OCI-LY1 (cell line): ENCODE results near the gene EXPH5.

ENCODE experiments used
- H2AFZ ChIP-seq: fragments of 200-600 bp; sonication (generic), shearing (Covaris generic); 2 replicates; pipeline ENCODE4 v1.6.0; 2014; ENCODE audit warnings: antibody characterized with exemption, mild to moderate bottlenecking, low read length
- H3F3A ChIP-seq: fragments of 200-600 bp; sonication (generic), shearing (Covaris generic); 2 replicates; pipeline ENCODE4 v1.6.0; 2014; ENCODE audit warnings: mild to moderate bottlenecking, antibody characterized with exemption, low read length, moderate library complexity; ENCODE audit not compliant: insufficient read depth
- H3K27ac ChIP-seq: fragments of 200-600 bp; sonication (generic); 2 replicates; pipeline ENCODE4 v1.5.1; 2014; ENCODE audit warnings: low read length, mixed run types, mild to moderate bottlenecking, low read depth; ENCODE audit not compliant: poor library complexity, severe bottlenecking
- H3K27me3 ChIP-seq: fragments of 200-600 bp; sonication (generic); 2 replicates; pipeline ENCODE4 v1.6.0; 2014; ENCODE audit warnings: antibody characterized with exemption, mild to moderate bottlenecking, low read length, moderate library complexity; ENCODE audit not compliant: insufficient read depth
- H3K36me3 ChIP-seq: fragments of 200-600 bp; sonication (generic); 2 replicates; pipeline ENCODE4 v1.6.1; 2014; ENCODE audit warnings: mild to moderate bottlenecking, antibody characterized with exemption, low read length, moderate library complexity, mixed read lengths; ENCODE audit not compliant: insufficient read depth
- H3K4me1 ChIP-seq: fragments of 200-600 bp; sonication (generic); 2 replicates; pipeline ENCODE4 v1.5.1; 2014; ENCODE audit warnings: mild to moderate bottlenecking, low read length, moderate library complexity; ENCODE audit not compliant: insufficient read depth, severe bottlenecking
- H3K4me2 ChIP-seq: fragments of 200-600 bp; sonication (generic), shearing (Covaris generic); 2 replicates; pipeline ENCODE4 v1.6.1; 2014; ENCODE audit warnings: low read length
- H3K4me3 ChIP-seq: fragments of 200-600 bp; sonication (generic); 2 replicates; pipeline ENCODE4 v1.5.1; 2014; ENCODE audit warnings: low read length, low read depth, mild to moderate bottlenecking, mixed read lengths; ENCODE audit not compliant: poor library complexity, severe bottlenecking
- H3K79me2 ChIP-seq: fragments of 200-600 bp; shearing (Covaris generic); 2 replicates; pipeline ENCODE4 v1.6.1; 2016; ENCODE audit warnings: mixed run types, low read length, mixed read lengths; ENCODE audit not compliant: insufficient read depth
- H3K9ac ChIP-seq: fragments of 200-600 bp; sonication (generic), shearing (Covaris generic); 2 replicates; pipeline ENCODE4 v1.6.1; 2014; ENCODE audit warnings: mild to moderate bottlenecking, low read length, mixed read lengths
- H3K9me2 ChIP-seq: fragments of 200-600 bp; sonication (generic), shearing (Covaris generic); 2 replicates; pipeline ENCODE4 v1.6.1; 2014; ENCODE audit warnings: low read depth, mild to moderate bottlenecking, low read length, mixed read lengths
- H3K9me3 ChIP-seq: fragments of 200-600 bp; shearing (Covaris generic); 2 replicates; pipeline ENCODE4 v1.6.1; 2014; ENCODE audit warnings: low read length, mixed read lengths
- H4K20me1 ChIP-seq: fragments of 200-600 bp; sonication (generic), shearing (Covaris generic); 2 replicates; pipeline ENCODE4 v1.6.0; 2016; ENCODE audit warnings: mild to moderate bottlenecking, low read length; ENCODE audit not compliant: insufficient read depth
- EZH2 ChIP-seq: fragments of 200-600 bp; sonication (generic), shearing (Covaris generic); IDR thresholded peaks from 2 replicates; pipeline ENCODE4 v1.8.0; 2017; ENCODE audit warnings: borderline replicate concordance, mixed run types, mild to moderate bottlenecking, antibody characterized with exemption, low read length, moderate library complexity, mixed read lengths
- TF ChIP-seq, protein P1 (sequence below): fragments of 200-600 bp; sonication (generic), shearing (Covaris generic); IDR thresholded peaks from 2 replicates; pipeline ENCODE4 v1.5.1; 2017; ENCODE audit warnings: mild to moderate bottlenecking, antibody characterized with exemption, low read length, moderate library complexity, mixed read lengths

The EXPH5 gene

DNA sequence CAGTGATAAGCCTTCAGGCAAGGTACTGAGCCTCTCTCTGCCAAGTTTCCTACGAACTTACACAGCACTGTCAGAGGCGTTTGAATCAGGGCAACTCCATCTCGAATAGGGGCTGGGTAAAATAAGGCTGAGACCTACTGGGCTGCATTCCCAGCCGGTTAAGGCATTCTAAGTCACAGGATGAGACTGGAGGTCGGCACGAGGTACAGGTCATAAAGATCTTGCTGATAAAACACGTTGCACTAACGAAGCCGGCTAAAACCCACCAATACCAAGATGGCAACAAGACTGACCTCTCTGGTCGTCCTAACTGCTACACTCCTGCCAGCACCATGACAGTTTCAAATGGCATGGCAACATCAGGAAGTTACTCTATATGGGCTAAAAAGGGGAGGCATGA is 75.0 kb downstream of the EXPH5 start:
- Histone ChIP-seq H3K4me3 (no peak overlapping the region), H3K79me2 (no peaks in the 10 kb centered on the region), H4K20me1 (no peaks in the 10 kb centered on the region), H3K4me1 (no peaks in the 10 kb centered on the region), H3K36me3 (no peaks in the 10 kb centered on the region), H3K4me2 (no peak overlapping the region), H2AFZ (no peak overlapping the region), H3K27me3 (no peaks in the 10 kb centered on the region), H3K9ac (no peak overlapping the region), H3K9me2 (no peaks in the 10 kb centered on the region), H3K9me3 (no peaks in the 10 kb centered on the region), H3K27ac (no peak overlapping the region), H3F3A (no peaks in the 10 kb centered on the region)
- no peak for TF ChIP-seq EZH2
- TF ChIP-seq, protein P1, sequence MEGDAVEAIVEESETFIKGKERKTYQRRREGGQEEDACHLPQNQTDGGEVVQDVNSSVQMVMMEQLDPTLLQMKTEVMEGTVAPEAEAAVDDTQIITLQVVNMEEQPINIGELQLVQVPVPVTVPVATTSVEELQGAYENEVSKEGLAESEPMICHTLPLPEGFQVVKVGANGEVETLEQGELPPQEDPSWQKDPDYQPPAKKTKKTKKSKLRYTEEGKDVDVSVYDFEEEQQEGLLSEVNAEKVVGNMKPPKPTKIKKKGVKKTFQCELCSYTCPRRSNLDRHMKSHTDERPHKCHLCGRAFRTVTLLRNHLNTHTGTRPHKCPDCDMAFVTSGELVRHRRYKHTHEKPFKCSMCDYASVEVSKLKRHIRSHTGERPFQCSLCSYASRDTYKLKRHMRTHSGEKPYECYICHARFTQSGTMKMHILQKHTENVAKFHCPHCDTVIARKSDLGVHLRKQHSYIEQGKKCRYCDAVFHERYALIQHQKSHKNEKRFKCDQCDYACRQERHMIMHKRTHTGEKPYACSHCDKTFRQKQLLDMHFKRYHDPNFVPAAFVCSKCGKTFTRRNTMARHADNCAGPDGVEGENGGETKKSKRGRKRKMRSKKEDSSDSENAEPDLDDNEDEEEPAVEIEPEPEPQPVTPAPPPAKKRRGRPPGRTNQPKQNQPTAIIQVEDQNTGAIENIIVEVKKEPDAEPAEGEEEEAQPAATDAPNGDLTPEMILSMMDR, result no peak

DNA sequence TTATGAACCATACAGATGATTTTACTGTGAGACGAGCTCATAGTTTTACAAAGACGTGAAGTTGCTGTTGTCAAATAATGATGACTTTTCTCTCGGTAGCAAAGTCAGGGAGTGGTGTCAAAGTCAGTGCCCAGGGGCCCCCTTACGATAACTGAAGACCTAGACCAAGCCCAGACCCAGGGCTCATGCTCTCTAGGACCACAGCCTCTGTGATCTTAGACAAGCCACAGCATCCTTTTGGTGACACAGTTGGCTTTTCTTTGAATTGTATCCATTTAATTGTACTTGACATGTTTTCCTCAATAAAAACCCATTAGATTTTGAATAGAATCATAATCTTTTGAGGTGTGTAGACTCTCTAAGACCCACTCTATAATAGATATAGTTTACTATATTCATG is 77.4 kb downstream of the EXPH5 start:
- H3K9me3 ChIP-seq, result no peaks in the 10 kb centered on the region
- H3K9ac ChIP-seq, result no peak overlapping the region
- no peak for TF ChIP-seq EZH2
- TF ChIP-seq, protein P1, result no peak
- no peak overlapping the region for H2AFZ ChIP-seq
- no peak overlapping the region for H3K4me3 ChIP-seq
- H3K36me3 ChIP-seq, result no peaks in the 10 kb centered on the region
- no peak overlapping the region for H3K4me2 ChIP-seq
- no peaks in the 10 kb centered on the region for H3K27me3 ChIP-seq
- H4K20me1 ChIP-seq, result no peaks in the 10 kb centered on the region
- H3K27ac ChIP-seq, result no peak overlapping the region
- H3K4me1 ChIP-seq, result no peaks in the 10 kb centered on the region
- no peaks in the 10 kb centered on the region for H3F3A ChIP-seq
- no peaks in the 10 kb centered on the region for H3K9me2 ChIP-seq
- H3K79me2 ChIP-seq, result no peaks in the 10 kb centered on the region

DNA sequence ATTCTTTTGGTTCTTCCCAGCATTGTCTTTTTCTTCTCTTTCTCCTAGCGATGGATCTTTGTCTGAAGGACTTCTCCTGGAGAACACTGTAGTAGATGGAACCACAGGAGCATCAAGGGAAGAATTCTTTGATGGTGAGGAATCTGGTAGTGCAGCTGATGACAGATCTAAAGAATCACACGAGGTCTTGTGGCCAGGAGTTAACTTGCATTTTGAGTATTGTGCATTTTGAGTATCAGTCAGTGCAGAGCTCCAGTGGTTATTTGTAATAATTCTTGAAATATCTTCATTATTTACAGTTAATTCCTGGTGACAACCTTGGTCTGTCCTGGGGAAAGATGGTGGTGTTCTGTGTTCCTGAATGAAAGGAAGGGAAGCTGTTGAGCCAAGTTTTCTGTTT is 80.9 kb downstream of the EXPH5 start:
- Histone ChIP-seq H3K4me2 (no peak overlapping the region), H3K9ac (no peak overlapping the region), H3K27me3 (no peaks in the 10 kb centered on the region), H3K79me2 (no peaks in the 10 kb centered on the region), H3K9me3 (no peaks in the 10 kb centered on the region), H4K20me1 (no peaks in the 10 kb centered on the region), H3K36me3 (no peaks in the 10 kb centered on the region), H3K4me1 (no peaks in the 10 kb centered on the region), H2AFZ (no peak overlapping the region), H3K27ac (no peak overlapping the region), H3K4me3 (no peak overlapping the region), H3F3A (no peaks in the 10 kb centered on the region), H3K9me2 (no peaks in the 10 kb centered on the region)
- TF ChIP-seq EZH2, result no peak
- TF ChIP-seq, protein P1, result no peak
